BE2C (cell line): ENCODE measurements around the gene DEGS1.

Experiments
- DNase-seq: peaks from one replicate; pipeline ENCODE4 v3.0.0-alpha.2; 2020
- H3K27me3 ChIP-seq: fragments of 250-450 bp; sonication (Bioruptor Pico); 2 replicates; pipeline ENCODE4 v1.5.1; 2020; ENCODE audit warnings: mild to moderate bottlenecking
- H3K36me3 ChIP-seq: fragments of 250-450 bp; sonication (Bioruptor Pico); 2 replicates; pipeline ENCODE4 v1.5.1; 2020; ENCODE audit warnings: mild to moderate bottlenecking
- H3K4me1 ChIP-seq: fragments of 250-450 bp; sonication (Bioruptor Pico); 2 replicates; pipeline ENCODE4 v1.5.1; 2020
- H3K4me3 ChIP-seq: 2 replicates; pipeline ENCODE4 v1.5.1; 2011; ENCODE audit warnings: low read depth, low read length
- H3K9me3 ChIP-seq: fragments of 250-450 bp; sonication (Bioruptor Pico); 2 replicates; pipeline ENCODE4 v1.5.1; 2020
- TF ChIP-seq, protein P1 (sequence below): IDR thresholded peaks from 2 replicates; pipeline ENCODE4 v1.5.1; 2012; ENCODE audit warnings: mild to moderate bottlenecking, low read depth, low read length

The DEGS1 gene

DNA sequence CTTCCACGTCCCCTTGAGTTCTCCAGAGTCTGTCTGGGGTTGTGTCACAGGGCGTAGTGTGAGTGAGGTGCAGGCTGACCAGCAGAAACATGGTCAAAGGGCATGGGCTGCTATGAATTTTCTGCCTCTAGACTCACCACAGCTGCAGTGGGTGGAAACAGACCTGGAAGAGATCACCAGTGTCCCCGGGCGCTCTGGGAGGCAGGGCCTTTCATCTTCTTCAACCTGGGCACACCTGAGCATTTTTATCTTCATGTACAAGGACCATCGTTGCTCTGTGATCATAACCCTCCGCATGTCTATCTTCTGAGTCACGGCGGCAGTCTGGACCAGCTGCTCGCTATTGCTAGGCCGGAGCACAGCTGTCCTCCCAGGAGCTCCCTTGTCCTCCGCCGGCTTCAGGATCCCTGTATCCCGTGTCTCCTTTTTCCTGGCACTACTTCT lies 29.6 kb downstream of the DEGS1 start:
- Histone ChIP-seq H3K4me3 (no peak overlapping the region), H3K9me3 (no peaks in the 10 kb centered on the region), H3K27me3 (no peaks in the 10 kb centered on the region), H3K4me1 (peaks cover 13% of the 10 kb centered on the region), H3K36me3 (no peaks in the 10 kb centered on the region)
- TF ChIP-seq, protein P1, sequence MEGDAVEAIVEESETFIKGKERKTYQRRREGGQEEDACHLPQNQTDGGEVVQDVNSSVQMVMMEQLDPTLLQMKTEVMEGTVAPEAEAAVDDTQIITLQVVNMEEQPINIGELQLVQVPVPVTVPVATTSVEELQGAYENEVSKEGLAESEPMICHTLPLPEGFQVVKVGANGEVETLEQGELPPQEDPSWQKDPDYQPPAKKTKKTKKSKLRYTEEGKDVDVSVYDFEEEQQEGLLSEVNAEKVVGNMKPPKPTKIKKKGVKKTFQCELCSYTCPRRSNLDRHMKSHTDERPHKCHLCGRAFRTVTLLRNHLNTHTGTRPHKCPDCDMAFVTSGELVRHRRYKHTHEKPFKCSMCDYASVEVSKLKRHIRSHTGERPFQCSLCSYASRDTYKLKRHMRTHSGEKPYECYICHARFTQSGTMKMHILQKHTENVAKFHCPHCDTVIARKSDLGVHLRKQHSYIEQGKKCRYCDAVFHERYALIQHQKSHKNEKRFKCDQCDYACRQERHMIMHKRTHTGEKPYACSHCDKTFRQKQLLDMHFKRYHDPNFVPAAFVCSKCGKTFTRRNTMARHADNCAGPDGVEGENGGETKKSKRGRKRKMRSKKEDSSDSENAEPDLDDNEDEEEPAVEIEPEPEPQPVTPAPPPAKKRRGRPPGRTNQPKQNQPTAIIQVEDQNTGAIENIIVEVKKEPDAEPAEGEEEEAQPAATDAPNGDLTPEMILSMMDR, result no peak
- no peak for DNase-seq

- Histone ChIP-seq H3K4me3 (no peak overlapping the region), H3K9me3 (no peaks in the 10 kb centered on the region), H3K36me3 (no peaks in the 10 kb centered on the region), H3K4me1 (peaks cover 13% of the 10 kb centered on the region), H3K27me3 (no peaks in the 10 kb centered on the region)
- TF ChIP-seq, protein P1, result no peak
- DNase-seq, result no peak
These were observed 30.5 kb downstream of the DEGS1 start for GRCh38 chr1:224213438-224214119.

DNA sequence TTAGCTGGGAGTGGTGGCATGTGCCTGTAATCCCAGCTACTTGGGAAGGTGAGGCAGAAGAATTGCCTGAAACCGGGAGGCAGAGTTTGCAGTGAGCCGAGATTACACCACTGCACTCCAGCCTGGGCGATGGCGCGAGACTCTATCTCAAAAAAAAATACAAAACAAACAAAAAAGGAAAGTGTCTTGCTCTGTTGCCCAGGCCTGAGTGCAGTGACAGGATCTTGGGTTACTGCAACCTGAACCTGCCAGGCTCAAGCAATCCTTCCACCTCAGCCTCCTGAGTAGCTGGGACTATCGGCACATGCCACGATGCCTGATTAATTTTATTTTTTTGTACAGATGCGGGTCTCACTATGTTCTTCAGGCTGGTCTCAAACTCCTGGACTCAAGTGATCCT lies 33.3 kb downstream of the DEGS1 start:
- TF ChIP-seq, protein P1, result no peak
- peaks cover 5% of the 10 kb centered on the region for H3K4me1 ChIP-seq
- no peak overlapping the region for H3K4me3 ChIP-seq
- H3K27me3 ChIP-seq, result no peaks in the 10 kb centered on the region
- no peak for DNase-seq
- no peaks in the 10 kb centered on the region for H3K9me3 ChIP-seq
- no peaks in the 10 kb centered on the region for H3K36me3 ChIP-seq

DNA sequence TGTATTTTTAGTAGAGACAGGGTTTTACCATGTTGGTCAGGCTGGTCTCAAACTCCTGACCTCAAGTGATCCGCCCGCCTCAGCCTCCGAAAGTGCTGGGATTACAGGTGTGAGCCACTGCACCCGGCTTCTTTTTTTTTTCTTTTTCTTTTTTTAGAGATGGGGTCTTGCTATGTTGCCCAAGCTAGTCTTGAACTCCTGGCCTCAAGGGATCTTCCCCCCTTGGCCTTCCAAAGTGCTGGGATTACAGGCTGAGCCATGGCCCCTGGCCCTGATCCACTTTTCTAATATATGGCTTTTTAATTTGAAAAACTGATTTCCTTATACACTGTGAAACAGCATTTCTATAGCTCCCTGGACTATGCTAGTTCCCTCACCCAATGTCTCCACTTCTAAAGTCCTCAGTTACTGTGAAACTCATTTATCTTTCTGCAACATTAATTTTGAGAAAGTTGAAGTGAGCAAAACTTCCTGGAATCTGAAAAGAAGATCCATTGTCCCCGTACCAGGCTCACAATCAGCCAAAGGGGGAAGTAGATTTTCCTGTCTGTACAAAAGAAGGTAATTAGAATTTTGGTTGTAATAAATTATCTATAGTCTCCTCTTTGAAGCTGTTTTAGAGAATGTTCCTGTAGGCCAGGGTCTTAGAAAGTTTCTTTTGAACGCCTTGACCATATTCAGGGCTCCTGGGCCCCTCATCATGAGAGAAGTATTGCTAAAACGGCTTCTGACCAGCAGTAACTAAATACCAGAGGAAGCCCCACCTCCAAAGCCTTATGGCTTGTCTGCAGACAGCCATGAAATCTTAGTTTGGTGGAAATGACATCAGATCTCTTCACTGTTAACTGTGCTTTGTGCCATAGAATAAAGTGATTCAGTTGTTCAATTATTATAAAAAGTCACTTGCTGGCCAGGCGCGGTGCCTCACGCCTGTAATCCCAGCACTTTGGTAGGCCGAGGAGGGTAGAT lies 34.9 kb downstream of the DEGS1 start:
- TF ChIP-seq, protein P1, result no peak
- DNase-seq, result no peak
- Histone ChIP-seq H3K4me3 (no peak overlapping the region), H3K27me3 (no peaks in the 10 kb centered on the region), H3K9me3 (no peaks in the 10 kb centered on the region), H3K4me1 (no peaks in the 10 kb centered on the region; the same call in 1 of the 2 replicates), H3K36me3 (no peaks in the 10 kb centered on the region)

DNA sequence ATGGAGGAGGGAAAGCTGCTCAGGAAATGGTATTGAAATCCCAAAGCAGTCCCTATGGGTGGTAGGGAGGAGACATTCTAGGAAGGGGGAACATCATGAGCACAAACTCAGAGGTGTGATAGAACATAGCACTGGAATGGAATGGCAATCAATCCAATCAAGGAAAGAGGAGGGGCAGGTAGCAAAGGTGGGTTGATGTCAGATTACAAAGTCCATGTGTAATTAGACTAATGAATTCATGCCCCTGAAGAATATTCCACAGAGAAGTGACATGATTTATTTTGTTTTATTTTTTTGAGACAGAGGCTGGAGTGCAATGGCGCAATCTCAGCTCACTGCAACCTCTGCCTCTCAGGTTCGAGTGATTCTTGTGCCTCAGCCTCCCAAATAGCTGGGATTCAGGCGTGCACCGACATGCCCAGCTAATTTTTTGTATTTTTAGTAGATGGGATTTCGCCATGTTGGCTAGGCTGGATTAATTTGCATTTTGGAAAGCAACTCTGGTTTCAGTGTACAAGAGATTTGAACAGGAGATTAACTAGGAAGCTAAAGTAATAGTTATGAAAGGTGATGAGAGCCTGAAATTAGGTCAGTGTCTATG lies 36.1 kb downstream of the DEGS1 start:
- no peak overlapping the region for H3K4me3 ChIP-seq
- no peaks in the 10 kb centered on the region for H3K27me3 ChIP-seq
- H3K36me3 ChIP-seq, result no peaks in the 10 kb centered on the region
- no peak for DNase-seq
- TF ChIP-seq, protein P1, result no peak
- H3K4me1 ChIP-seq, result no peaks in the 10 kb centered on the region
- H3K9me3 ChIP-seq, result no peaks in the 10 kb centered on the region
